Mammary epithelial cell (primary cell): ENCODE results near the gene CBX5.
A peak's percentile ranks its signal among the peaks of the same experiment; 100 is the strongest.

Experiments
- CTCF ChIP-seq, 2 donors: IDR thresholded peaks in 1 of 2; conservative IDR thresholded peaks in 1 of 2; 2 replicates each; pipeline ENCODE4 v1.5.1; 2011 to 2012; ENCODE audit warnings: inconsistent platforms in 2 of 2, low read length in 2 of 2, mild to moderate bottlenecking in 2 of 2, control low read depth in 1 of 2, low read depth in 1 of 2; ENCODE audit not compliant: insufficient read depth in 1 of 2; ENCODE audit errors: extremely low read depth in 1 of 2
- EZH2 ChIP-seq: IDR thresholded peaks from 2 replicates; pipeline ENCODE4 v1.6.1; 2012; ENCODE audit warnings: low read length, inconsistent platforms, borderline replicate concordance

- peak; percentile 84 to 90 for TF ChIP-seq CTCF (conservative IDR thresholded peaks at IDR 0.05 in 1 of 2, IDR thresholded peaks at IDR 0.05 in 1 of 2; ENCODE audit: extremely low read depth in 1 of 2, insufficient read depth in 1 of 2, low read depth in 1 of 2, low read length in 2 of 2)
- no peak for TF ChIP-seq EZH2
These were observed 88.3 kb downstream of the CBX5 start for GRCh38 chr12:54191550-54192022.
